ENCODE results near the gene MBOAT7. TPM values are rescaled to one million over a fixed set of nuclear protein-coding genes. Genes with fewer than 3 reads are reported as not detected.

The MBOAT7 gene
- total RNA-seq, 2 experiments from 2014 or later: 53.8 to 55.4 TPM

DNA sequence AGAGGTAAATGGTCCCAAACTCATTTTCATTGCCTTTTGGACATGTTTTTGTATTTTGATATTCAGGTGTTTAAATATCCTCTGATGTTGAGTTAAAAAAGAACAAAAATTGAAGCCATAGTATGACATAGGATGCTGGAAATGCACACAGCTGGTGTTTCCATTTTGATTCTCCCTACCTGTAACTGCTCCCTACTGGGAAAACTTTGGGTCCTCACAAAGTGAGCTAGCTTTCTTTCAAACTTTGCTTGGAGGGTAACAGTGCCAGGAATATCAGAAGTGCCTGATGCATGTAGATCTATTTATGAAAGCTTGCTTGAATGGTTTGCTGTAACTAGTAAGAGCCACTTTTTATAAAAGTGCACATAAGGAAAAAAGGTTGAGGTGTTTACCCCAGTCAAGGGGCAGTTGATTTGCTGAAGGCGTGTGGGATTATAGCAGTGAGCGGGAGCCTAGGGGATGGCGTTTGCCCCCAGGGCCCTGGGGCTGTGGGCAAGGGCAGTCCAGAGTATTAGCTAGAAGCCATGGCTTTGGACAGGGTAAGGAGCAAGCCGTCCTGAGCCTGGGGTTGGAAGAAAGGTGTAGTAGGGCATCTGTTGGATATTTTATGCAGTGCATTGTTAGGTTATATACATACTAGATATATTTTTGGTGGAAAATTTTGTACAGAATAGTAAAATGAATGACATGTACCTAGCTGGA is 15.5 kb upstream of the MBOAT7 start:
- Mint-ChIP-seq H3K27me3 (no peaks in the 10 kb centered on the region), H3K4me1 (ENCODE audit: low read depth) (peaks cover 80% of the 10 kb centered on the region), H3K27ac (peak overlapping the region; percentile 62), H3K36me3 (ENCODE audit: low read depth) (peaks cover 82% of the 10 kb centered on the region), H3K9me3 (no peaks in the 10 kb centered on the region), H3K4me3 (peak overlapping the region; percentile 87)
- no peak for ATAC-seq
- no peak for DNase-seq
- intact Hi-C loops (cut with micrococcal nuclease): no loop called here
- TF ChIP-seq, protein P1, sequence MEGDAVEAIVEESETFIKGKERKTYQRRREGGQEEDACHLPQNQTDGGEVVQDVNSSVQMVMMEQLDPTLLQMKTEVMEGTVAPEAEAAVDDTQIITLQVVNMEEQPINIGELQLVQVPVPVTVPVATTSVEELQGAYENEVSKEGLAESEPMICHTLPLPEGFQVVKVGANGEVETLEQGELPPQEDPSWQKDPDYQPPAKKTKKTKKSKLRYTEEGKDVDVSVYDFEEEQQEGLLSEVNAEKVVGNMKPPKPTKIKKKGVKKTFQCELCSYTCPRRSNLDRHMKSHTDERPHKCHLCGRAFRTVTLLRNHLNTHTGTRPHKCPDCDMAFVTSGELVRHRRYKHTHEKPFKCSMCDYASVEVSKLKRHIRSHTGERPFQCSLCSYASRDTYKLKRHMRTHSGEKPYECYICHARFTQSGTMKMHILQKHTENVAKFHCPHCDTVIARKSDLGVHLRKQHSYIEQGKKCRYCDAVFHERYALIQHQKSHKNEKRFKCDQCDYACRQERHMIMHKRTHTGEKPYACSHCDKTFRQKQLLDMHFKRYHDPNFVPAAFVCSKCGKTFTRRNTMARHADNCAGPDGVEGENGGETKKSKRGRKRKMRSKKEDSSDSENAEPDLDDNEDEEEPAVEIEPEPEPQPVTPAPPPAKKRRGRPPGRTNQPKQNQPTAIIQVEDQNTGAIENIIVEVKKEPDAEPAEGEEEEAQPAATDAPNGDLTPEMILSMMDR (IDR thresholded peaks at IDR 0.05): no peak
- ChIA-PET CTCF (interaction anchor here (1.0 kb wide), 1 partner anchor 15 kb away, joined by 3 read pairs; the partner anchor contains the start of gene MBOAT7), POLR2A (interaction anchor here (0.6 to 16.5 kb wide), 11 partner anchors 10 to 1180 kb away, joined by 3 to 419 read pairs (median 4); partner anchors contain the start of genes LENG1, LILRB3, MBOAT7 and RPS9)

DNA sequence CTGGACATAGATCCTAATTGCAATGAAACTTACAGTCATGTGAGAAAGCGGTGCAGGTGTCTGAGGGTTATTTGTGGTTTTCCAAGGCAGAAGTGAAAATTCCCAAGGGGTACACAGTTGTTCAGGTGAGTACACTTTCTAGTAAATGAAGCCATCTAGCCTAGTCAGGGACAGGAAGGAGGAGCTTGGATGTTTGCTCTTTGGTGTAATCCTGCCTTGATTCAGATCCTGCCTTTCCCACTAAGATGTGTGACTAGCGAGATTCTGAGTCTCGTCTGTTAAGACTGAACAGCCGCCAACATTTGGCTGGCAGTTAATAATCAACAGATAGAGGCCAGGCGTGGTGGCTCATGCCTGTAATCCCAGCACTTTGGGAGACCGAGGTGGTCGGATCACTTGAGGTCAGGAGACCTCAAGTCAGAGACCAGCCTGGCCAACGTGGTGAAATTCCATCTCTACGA is 13.8 kb upstream of the MBOAT7 start:
- TF ChIP-seq, protein P1 (IDR thresholded peaks at IDR 0.05): no peak
- ATAC-seq (no peak), DNase-seq (no peak)
- Mint-ChIP-seq H3K9me3 (no peaks in the 10 kb centered on the region), H3K27ac (peak overlapping the region; percentile 62), H3K36me3 (ENCODE audit: low read depth) (peaks cover 75% of the 10 kb centered on the region), H3K4me1 (ENCODE audit: low read depth) (peaks cover 68% of the 10 kb centered on the region), H3K4me3 (peak overlapping the region; percentile 87), H3K27me3 (no peaks in the 10 kb centered on the region)
- intact Hi-C loops (cut with micrococcal nuclease): no loop called here
- CTCF ChIA-PET: no interaction called here
- POLR2A ChIA-PET: interaction anchor here (0.9 to 18.7 kb wide), 7 partner anchors 3 to 259 kb away, joined by 3 to 419 read pairs (median 8); partner anchors contain the start of genes CNOT3, LENG1, MBOAT7 and RPS9

DNA sequence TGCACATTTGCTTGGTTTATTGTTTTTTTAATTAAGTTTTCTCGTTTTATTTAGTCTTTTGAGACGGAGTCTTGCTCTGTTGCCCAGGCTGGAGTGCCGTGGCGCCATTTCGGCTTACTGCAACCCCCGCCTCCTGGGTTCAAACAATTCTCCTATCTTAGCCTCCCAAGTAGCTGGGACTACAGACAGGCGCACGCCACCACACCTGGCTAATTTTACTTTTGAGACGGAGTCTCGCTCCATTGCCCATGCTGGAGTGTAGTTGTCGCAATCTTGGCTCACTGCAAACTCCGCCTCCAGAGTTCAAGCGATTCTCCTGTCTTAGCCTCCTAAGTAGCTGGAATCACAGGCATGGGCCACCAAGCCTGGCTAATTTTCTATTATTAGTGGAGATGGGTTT is 12.6 kb upstream of the MBOAT7 start:
- Mint-ChIP-seq H3K27me3 (no peaks in the 10 kb centered on the region), H3K4me3 (peak overlapping the region; percentile 87), H3K36me3 (ENCODE audit: low read depth) (peaks cover 63% of the 10 kb centered on the region), H3K27ac (peak overlapping the region; percentile 99), H3K4me1 (ENCODE audit: low read depth) (peaks cover 56% of the 10 kb centered on the region), H3K9me3 (no peaks in the 10 kb centered on the region)
- ChIA-PET CTCF (interaction anchor here (1.9 kb wide), 1 partner anchor 13 kb away, joined by 5 read pairs; the partner anchor contains the start of gene MBOAT7), POLR2A (interaction anchor here (0.8 to 18.7 kb wide), 10 partner anchors 4 to 1053 kb away, joined by 3 to 419 read pairs (median 10); partner anchors contain the start of genes LENG1, MBOAT7, PRPF31 and RPS9)
- TF ChIP-seq, protein P1 (IDR thresholded peaks at IDR 0.05): no peak
- intact Hi-C loops (cut with micrococcal nuclease): no loop called here
- DNase-seq (no peak), ATAC-seq (no peak)

DNA sequence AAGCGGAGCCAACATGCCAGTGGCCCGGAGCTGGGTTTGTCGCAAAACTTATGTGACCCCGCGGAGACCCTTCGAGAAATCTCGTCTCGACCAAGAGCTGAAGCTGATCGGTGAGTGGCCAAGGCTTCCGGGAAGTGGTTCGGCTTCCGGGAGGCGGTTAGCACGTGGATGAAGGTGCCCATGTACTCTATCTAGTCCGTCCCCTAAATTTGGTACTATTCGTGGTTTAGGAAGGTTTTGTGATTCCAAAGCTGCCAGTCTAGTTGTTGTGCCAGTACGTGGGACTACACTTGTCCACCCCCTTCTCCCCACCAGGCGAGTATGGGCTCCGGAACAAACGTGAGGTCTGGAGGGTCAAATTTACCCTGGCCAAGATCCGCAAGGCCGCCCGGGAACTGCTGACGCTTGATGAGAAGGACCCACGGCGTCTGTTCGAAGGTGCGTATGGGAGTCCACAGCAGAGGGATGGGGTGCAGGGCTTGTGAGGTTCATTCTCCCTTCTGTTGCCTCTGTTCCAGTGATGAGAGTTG is 11.9 kb upstream of the MBOAT7 start:
- no peaks in the 10 kb centered on the region for H3K9me3 Mint-ChIP-seq
- CTCF ChIA-PET: interaction anchor here (0.8 to 1.9 kb wide), 2 partner anchors 13 to 65 kb away, joined by 3 to 5 read pairs; partner anchors contain the start of gene MBOAT7
- intact Hi-C loops (cut with micrococcal nuclease): no loop called here
- POLR2A ChIA-PET: interaction anchor here (0.6 to 18.7 kb wide), 21 partner anchors 5 to 1054 kb away, joined by 3 to 419 read pairs (median 5); partner anchors contain the start of genes CNOT3, LENG1, LENG8 and LENG9
- peak overlapping the region; percentile 99 for H3K27ac Mint-ChIP-seq
- ATAC-seq (no peak), DNase-seq (no peak)
- peaks cover 56% of the 10 kb centered on the region for H3K36me3 Mint-ChIP-seq (ENCODE audit: low read depth)
- peaks cover 49% of the 10 kb centered on the region for H3K4me1 Mint-ChIP-seq (ENCODE audit: low read depth)
- TF ChIP-seq, protein P1 (IDR thresholded peaks at IDR 0.05): no peak
- peak overlapping the region; percentile 87 for H3K4me3 Mint-ChIP-seq
- H3K27me3 Mint-ChIP-seq: no peaks in the 10 kb centered on the region

Measured in activated CD8-positive, alpha-beta T cell treated with anti-CD3 and anti-CD28 coated beads for 36 hours (primary cell).